ENCODE data around the gene THTPA.

DNA sequence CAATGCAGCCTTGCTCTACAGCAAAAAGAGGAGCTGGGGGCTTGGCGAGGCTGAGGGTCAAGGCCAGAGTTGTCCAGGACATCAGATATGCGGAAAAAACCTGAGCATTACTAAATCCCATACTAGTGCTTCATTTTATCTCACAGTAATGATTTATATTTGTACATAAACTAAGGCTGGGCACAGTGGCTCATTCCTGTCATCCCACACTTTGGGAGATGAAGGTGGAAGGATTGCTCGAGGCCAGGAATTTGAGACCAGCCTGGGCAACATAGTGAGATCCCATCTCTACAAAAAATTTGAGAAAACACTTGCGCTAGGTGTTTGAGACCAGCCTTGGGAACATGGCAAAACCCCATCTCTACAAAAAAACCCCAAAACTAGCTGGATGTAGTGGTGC is 34.1 kb downstream of the THTPA start:
- no peak for TF ChIP-seq SIN3A (IDR thresholded peaks at IDR 0.05; ENCODE audit: borderline replicate concordance, insufficient read depth, low read length)
- TF ChIP-seq TAF1 (IDR thresholded peaks at IDR 0.05; ENCODE audit: borderline replicate concordance, insufficient read depth, low read length): no peak
- no peak for TF ChIP-seq POLR2AphosphoS5 (IDR thresholded peaks at IDR 0.05; ENCODE audit: low read depth, low read length)

Data from PFSK-1 (cell line).